CD4-positive, alpha-beta T cell (primary cell): ENCODE data around the gene PDE9A. TPM values are rescaled to one million over a fixed set of nuclear protein-coding genes. Genes with fewer than 3 reads are reported as not detected.

Source experiments
- ATAC-seq: fragments of 200-7000 bp; cut with Tn5 transposase; one replicate; pipeline ENCODE4 v1.10.0; 2022; ENCODE audit warnings: mild to moderate bottlenecking; ENCODE audit not compliant: poor library complexity
- CTCF ChIA-PET: fragments of 350-600 bp; sonication (Branson Sonifier 250); formaldehyde crosslinking; loops from one replicate; lab custom pipeline; 2021; ENCODE audit warnings: antibody characterized with exemption, inconsistent platforms; lab: Charles Lee
- POLR2A ChIA-PET: fragments of 350-600 bp; sonication (Branson Sonifier 250); formaldehyde crosslinking; loops from one replicate; lab custom pipeline; 2021; ENCODE audit warnings: antibody characterized with exemption, inconsistent platforms; lab: Charles Lee
- DNase-seq, 14 experiments: peaks; one replicate each; pipeline ENCODE4 v3.0.0-alpha.2; 2013 to 2020; ENCODE audit warnings: mixed read lengths in 2 of 14
- H3K27ac ChIP-seq, 2 donors: one replicate each; pipeline versions ENCODE4 v1.5.1 to v1.7.0; 2013; ENCODE audit warnings: low read length in 2 of 2, low read depth in 1 of 2, mild to moderate bottlenecking in 1 of 2
- H3K27me3 ChIP-seq, 2 experiments: 1 replicate in 1 of 2; 2 replicates in 1 of 2; pipeline versions ENCODE4 v1.6.1 to v1.7.0; 2013; ENCODE audit warnings: low read length in 2 of 2, control low read depth in 1 of 2, mild to moderate bottlenecking in 1 of 2, moderate library complexity in 1 of 2; ENCODE audit not compliant: insufficient read depth in 2 of 2, control insufficient read depth in 1 of 2
- H3K36me3 ChIP-seq: one replicate; pipeline ENCODE4 v1.6.1; 2013; ENCODE audit warnings: low read length, control low read depth; ENCODE audit not compliant: insufficient read depth
- H3K4me1 ChIP-seq: one replicate; pipeline ENCODE4 v1.6.1; 2013; ENCODE audit warnings: low read length, control low read depth; ENCODE audit not compliant: insufficient read depth
- H3K4me3 ChIP-seq: one replicate; pipeline ENCODE4 v1.5.1; 2013; ENCODE audit warnings: mild to moderate bottlenecking, low read length, moderate library complexity
- H3K9me3 ChIP-seq, 2 experiments: 1 replicate in 1 of 2; 2 replicates in 1 of 2; pipeline versions ENCODE4 v1.6.1 to v1.7.0; 2013; ENCODE audit warnings: low read length in 2 of 2, mild to moderate bottlenecking in 2 of 2, control low read depth in 1 of 2, moderate library complexity in 1 of 2; ENCODE audit not compliant: control insufficient read depth in 1 of 2, insufficient read depth in 1 of 2
- H3K27ac Mint-ChIP-seq: one replicate; pipeline ENCODE4 v1.8.0; 2020; ENCODE audit warnings: mixed read lengths
- H3K27me3 Mint-ChIP-seq: one replicate; pipeline ENCODE4 v1.8.0; 2021; ENCODE audit warnings: mixed read lengths
- H3K36me3 Mint-ChIP-seq: one replicate; pipeline ENCODE4 v1.8.0; 2021; ENCODE audit warnings: low read depth, mixed read lengths
- H3K4me1 Mint-ChIP-seq: one replicate; pipeline ENCODE4 v1.8.0; 2021; ENCODE audit warnings: low read depth, mixed read lengths
- H3K4me3 Mint-ChIP-seq: one replicate; pipeline ENCODE4 v1.8.0; 2020; ENCODE audit warnings: mild to moderate bottlenecking, mixed read lengths
- H3K9me3 Mint-ChIP-seq: one replicate; pipeline ENCODE4 v1.8.0; 2020; ENCODE audit warnings: mixed read lengths
- CTCF ChIP-seq: fragments of 200-600 bp; IDR thresholded peaks from one replicate; pipeline ENCODE4 v1.8.0; 2022; ENCODE audit warnings: antibody characterized with exemption, mild to moderate bottlenecking
- intact Hi-C, 2 experiments: fragments of 100-400 bp; cut with DNase I in 1 of 2; cut with micrococcal nuclease in 1 of 2; formaldehyde crosslinking; loops; one replicate each; pipeline versions ENCODE4 v1.15.1 to v1.9.0; 2023 to 2025; cut with DNase I, micrococcal nuclease
- total RNA-seq, 174 experiments: library from RNA in 2 of 174; stranded (reverse) in 2 of 174; gene quantifications; one replicate each; pipeline ENCODE4 v1.2.3 and lab custom pipeline; 2021 to 2026

Gene PDE9A
- total RNA-seq, 2 experiments from 2014 or later = 12.6 to 13.2 TPM

- no peak overlapping the region for H3K27ac Mint-ChIP-seq
- H3K4me3 Mint-ChIP-seq = no peak overlapping the region
These were observed 10.6 kb downstream of the PDE9A start for GRCh38 chr21:42663860-42664535.

GRCh38 chr21:42664614-42665013 lies 11.2 kb downstream of the PDE9A start:
- CTCF ChIA-PET = no interaction called here
- Mint-ChIP-seq H3K4me3 (no peak overlapping the region), H3K36me3 (no peaks in the 10 kb centered on the region), H3K27me3 (no peaks in the 10 kb centered on the region), H3K9me3 (no peaks in the 10 kb centered on the region), H3K27ac (no peak overlapping the region), H3K4me1 (peaks cover 4% of the 10 kb centered on the region)
- Histone ChIP-seq H3K27ac (no peak overlapping the region), H3K36me3 (no peaks in the 10 kb centered on the region), H3K9me3 (peaks cover 0 to 17% of the 10 kb centered on the region in 2 experiments), H3K4me1 (no peaks in the 10 kb centered on the region), H3K4me3 (no peak overlapping the region), H3K27me3 (no peaks in the 10 kb centered on the region)
- POLR2A ChIA-PET = no interaction called here
- ATAC-seq (no peak), DNase-seq (no peak)
- TF ChIP-seq CTCF = no peak
- intact Hi-C loops = loop anchor here in 1 of 2 experiments (5.0 kb wide), 1 partner anchor 133 kb away; no protein-coding TSS in a partner anchor

More at GRCh38 chr21:42663860-42664535, 10.6 kb downstream of the PDE9A start:
- Mint-ChIP-seq H3K36me3 (no peaks in the 10 kb centered on the region), H3K27me3 (no peaks in the 10 kb centered on the region), H3K9me3 (no peaks in the 10 kb centered on the region), H3K4me1 (peaks cover 4% of the 10 kb centered on the region)
- no peaks in the 10 kb centered on the region for H3K36me3 ChIP-seq
- CTCF ChIA-PET = no interaction called here
- POLR2A ChIA-PET = no interaction called here
- TF ChIP-seq CTCF = no peak
- ATAC-seq (no peak), DNase-seq (no peak)
- H3K4me3 ChIP-seq = no peak overlapping the region
- H3K4me1 ChIP-seq = no peaks in the 10 kb centered on the region
- peaks cover 0 to 17% of the 10 kb centered on the region in 2 experiments for H3K9me3 ChIP-seq
- intact Hi-C loops = no loop called here
- no peaks in the 10 kb centered on the region for H3K27me3 ChIP-seq
- H3K27ac ChIP-seq = no peak overlapping the region

- intact Hi-C loops = loop anchor here in 1 of 2 experiments (5.0 kb wide), 1 partner anchor 132 kb away; no protein-coding TSS in a partner anchor
- H3K4me1 Mint-ChIP-seq = peaks cover 4% of the 10 kb centered on the region
- H3K27ac Mint-ChIP-seq = no peak overlapping the region
- Histone ChIP-seq H3K4me1 (no peaks in the 10 kb centered on the region), H3K9me3 (peaks cover 0 to 17% of the 10 kb centered on the region in 2 experiments), H3K27ac (no peak overlapping the region), H3K4me3 (no peak overlapping the region), H3K27me3 (no peaks in the 10 kb centered on the region), H3K36me3 (no peaks in the 10 kb centered on the region)
- ChIA-PET POLR2A (no interaction called here), CTCF (no interaction called here)
- no peaks in the 10 kb centered on the region for H3K36me3 Mint-ChIP-seq
- ATAC-seq (no peak), DNase-seq (no peak)
- no peaks in the 10 kb centered on the region for H3K27me3 Mint-ChIP-seq
- H3K9me3 Mint-ChIP-seq = no peaks in the 10 kb centered on the region
- no peak overlapping the region for H3K4me3 Mint-ChIP-seq
- no peak for TF ChIP-seq CTCF
These were observed 11.6 kb downstream of the PDE9A start for GRCh38 chr21:42665026-42665425.
